Measurements from ENCODE around the gene CACNG5.
"Not testable (repeated sequence)": the region's sequence is repeated elsewhere in the genome, so short reads cannot be mapped to it uniquely, and the experiment has no call there.

The CACNG5 gene

DNA sequence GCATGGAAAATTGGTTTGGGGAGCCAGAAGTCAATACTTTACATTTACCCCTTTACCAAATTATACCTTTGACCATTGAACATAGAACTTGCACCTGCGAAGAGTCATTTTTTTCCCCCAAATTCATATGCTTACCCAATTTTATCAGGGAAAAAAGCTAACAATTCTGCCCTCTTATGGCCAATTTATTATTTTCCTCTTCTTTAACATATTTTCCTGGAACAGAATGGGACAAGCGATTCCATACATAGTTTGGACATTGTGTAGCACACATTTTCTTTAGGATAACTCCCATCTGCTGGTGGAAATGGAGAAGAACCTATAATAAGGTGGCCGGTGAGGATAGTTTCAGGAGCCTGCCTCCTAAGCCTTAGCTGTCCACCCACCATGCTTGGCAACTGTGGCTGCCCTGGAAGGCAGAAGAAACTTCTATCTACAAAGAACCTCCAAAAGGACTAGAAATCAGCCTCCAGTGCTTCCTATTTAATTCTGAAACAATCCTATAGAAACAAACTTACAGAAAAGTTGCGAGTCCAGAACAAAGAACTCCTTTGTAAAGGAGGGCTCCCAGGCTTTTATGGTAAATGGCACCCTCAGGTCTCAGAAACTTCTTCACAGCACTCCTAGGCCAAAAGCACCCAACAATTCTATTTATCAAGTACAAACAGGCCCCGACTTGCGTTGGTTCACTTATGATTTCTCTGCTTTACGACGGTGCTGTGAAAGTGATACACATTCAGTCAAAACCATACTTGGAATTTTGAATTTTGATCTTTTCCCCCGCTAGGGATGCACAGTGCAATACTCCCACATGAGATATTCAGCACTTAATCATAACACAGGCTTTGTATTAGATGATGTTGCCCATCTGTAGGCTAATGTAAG, 65.5 kb downstream of the CACNG5 start:
- peak; percentile 34 for DNase-seq (ENCODE audit: low read depth)
- H3K4me3 ChIP-seq (replicated peaks; ENCODE audit: low read depth, low read length) = no peak overlapping the region
- TF ChIP-seq, protein P1, sequence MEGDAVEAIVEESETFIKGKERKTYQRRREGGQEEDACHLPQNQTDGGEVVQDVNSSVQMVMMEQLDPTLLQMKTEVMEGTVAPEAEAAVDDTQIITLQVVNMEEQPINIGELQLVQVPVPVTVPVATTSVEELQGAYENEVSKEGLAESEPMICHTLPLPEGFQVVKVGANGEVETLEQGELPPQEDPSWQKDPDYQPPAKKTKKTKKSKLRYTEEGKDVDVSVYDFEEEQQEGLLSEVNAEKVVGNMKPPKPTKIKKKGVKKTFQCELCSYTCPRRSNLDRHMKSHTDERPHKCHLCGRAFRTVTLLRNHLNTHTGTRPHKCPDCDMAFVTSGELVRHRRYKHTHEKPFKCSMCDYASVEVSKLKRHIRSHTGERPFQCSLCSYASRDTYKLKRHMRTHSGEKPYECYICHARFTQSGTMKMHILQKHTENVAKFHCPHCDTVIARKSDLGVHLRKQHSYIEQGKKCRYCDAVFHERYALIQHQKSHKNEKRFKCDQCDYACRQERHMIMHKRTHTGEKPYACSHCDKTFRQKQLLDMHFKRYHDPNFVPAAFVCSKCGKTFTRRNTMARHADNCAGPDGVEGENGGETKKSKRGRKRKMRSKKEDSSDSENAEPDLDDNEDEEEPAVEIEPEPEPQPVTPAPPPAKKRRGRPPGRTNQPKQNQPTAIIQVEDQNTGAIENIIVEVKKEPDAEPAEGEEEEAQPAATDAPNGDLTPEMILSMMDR (IDR thresholded peaks at IDR 0.05; ENCODE audit: low read length, missing control alignments) = peak; percentile 42

DNA sequence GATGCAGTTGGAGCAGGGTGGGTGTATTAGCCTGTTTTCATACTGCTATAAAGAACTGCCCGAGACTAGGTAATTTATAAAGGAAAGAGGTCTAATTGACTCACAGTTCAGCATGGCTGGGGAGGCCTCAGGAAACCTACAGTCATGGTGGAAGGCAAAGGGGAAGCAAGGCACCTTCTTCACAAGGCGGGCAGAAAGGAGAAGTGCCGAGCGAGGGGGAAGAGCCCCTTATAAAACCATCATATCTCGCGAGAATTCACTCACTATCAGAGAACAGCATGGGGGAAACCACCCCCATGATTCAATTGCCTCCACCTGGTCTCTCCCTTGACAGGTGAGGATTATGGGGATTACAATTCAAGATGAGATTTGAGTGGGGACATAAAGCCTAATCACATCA, 68.4 kb downstream of the CACNG5 start:
- not testable (repeated sequence) for H3K4me3 ChIP-seq (replicated peaks; ENCODE audit: low read depth, low read length); DNase-seq (ENCODE audit: low read depth)

GRCh38 chr17:66903781-66904180, 68.9 kb downstream of the CACNG5 start:
- no peak overlapping the region for H3K4me3 ChIP-seq (replicated peaks; ENCODE audit: low read depth, low read length)
- no peak for DNase-seq (ENCODE audit: low read depth)
- TF ChIP-seq, protein P1 (IDR thresholded peaks at IDR 0.05; ENCODE audit: low read length, missing control alignments) = no peak

DNA sequence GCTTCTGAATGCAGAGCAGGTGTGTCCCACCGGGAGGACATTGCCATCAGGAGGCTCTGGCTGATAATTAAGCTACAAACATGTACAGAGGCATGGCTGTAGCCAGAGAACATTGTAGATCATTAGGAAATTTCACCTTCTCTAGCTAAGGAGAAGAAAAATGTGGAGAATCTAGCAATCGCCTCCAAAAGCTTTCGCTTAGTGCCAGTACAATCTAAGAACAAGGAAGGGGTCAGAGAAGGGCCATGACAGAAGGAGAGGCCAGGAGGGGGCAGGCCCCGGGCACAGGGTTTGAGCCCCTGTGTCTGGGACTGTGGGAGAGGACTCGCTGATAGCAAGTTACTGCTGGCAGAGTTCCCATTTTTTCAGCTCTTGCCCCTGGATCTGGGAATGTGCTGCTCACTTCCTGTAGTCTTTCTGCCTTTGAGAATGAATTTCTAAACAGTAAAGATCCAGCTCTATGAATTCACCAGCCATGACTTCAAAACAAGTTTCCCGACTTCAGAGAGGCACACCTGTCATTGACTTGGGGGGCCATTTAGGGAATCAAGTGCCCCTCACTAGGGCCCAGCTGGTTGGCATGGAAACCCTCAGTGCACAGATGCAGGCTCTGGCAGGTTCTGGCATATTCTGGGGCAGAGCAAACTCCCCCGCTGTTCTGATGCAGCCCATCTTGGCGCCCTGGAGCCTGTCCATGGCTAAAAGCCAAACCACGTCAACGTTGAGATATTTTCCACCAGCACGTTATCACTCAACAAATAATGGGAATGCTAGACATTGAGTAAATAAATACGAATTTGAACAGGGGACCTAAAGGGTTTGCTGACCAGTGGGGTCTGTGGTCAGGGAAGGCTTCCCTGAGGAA, 70.1 kb downstream of the CACNG5 start:
- H3K4me3 ChIP-seq (replicated peaks; ENCODE audit: low read depth, low read length) = peak overlapping the region; percentile 14
- DNase-seq (ENCODE audit: low read depth) = peak; percentile 88
- TF ChIP-seq, protein P1 (IDR thresholded peaks at IDR 0.05; ENCODE audit: low read length, missing control alignments) = no peak

DNA sequence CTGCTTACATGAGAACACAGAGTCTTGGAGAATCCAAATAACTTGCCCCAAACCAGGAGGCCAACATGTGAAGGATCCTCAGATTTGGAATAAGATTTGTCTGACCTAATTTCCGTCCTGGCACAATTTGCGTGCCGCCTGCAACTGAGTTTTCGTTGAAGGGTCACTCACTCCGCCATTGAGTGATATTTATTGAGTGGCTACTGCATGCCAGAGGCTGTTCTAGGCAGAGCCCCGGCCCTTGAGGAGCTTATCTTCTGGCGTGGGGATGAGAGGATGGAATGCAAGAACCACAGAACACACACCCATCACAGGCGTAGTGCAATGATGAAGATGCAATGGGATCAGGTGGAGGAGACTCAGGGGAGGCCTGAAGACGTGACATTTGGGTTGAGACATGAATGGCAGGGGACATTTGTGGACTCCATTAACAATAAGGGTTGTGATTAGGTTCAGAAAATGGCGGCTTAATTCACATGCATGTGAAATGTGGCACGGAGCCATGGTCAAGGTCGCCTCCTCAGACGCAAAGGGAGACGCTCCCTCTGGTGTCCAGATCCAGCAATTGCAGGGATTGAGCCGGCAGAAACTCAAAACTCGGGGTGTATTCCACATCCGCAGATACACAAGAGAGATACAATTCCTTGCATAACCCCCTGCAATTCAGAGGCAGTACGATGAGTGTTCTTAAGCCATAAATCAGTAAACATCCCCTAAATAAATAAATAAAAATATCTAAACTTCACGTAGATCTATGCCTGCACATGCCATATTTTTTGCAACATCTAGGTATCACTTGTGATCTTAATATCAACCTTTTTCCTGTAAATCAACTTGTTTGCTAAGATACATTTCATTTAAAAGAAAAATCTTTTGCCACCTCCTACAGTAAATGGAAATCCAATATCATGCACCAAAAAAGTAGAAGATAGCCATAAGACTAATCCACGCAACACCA, 71.7 kb downstream of the CACNG5 start:
- TF ChIP-seq, protein P1 (IDR thresholded peaks at IDR 0.05; ENCODE audit: low read length, missing control alignments) = peak; percentile 97
- no peak overlapping the region for H3K4me3 ChIP-seq (replicated peaks; ENCODE audit: low read depth, low read length)
- DNase-seq (ENCODE audit: low read depth) = peak; percentile 88

- TF ChIP-seq, protein P1 (IDR thresholded peaks at IDR 0.05; ENCODE audit: low read length, missing control alignments) = no peak
- H3K4me3 ChIP-seq (replicated peaks; ENCODE audit: low read depth, low read length) = no peak overlapping the region
- DNase-seq (ENCODE audit: low read depth) = no peak
These were observed 75.0 kb downstream of the CACNG5 start for GRCh38 chr17:66909804-66910373.

All from fibroblast of pulmonary artery (primary cell).